Measurements from ENCODE around the gene TNNC1. TPM values are rescaled to one million over a fixed set of nuclear protein-coding genes. Genes with fewer than 3 reads are reported as not detected.

The TNNC1 gene
- total and polyA plus RNA-seq, 2 of the 13 experiments (the other 11 are each of a cell fraction or from before 2014, with no cell fraction given) = 11.8 to 36.4 TPM

DNA sequence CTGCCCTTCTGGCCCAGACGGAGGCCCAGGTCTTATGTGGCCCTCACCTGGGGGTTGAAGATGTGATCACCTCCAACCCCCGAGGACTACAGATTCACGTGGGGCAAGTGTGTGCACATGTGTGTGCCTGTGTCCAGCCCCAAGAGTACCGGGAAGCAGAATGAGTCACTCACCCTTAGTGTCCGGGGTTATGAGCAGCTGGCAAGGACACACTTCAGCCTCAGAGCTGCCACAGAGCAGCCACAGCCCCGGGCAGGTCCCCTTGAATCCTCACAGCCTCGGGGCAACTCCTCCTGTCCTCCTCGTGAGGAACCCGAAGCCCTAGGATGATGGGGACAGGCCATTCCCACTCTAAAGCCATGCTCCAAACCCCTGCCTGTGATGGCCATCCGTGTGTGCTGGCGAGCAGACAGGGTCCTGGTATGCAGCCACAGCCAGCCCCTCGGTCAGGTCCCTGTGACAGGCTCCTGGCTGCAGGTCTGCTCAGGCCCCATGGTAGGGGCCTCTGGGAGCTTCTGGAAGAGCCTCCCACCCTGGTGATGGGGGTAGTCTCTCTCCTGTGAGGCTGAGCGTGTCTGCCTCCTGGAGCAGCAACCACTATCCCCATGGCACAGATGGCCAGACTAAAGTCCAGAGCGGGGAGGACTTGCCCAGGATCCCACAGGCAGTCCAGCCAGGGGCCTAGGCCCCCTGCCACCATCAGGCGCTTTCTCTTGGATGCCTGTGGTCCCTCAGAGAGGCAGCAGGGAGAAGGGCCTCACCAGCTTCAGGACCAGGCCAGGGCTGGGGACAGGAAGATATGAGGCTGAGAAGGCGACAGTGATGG, 42.1 kb upstream of the TNNC1 start:
- POLR2A ChIA-PET = interaction anchor here (0.9 to 1.5 kb wide), 2 partner anchors 36 to 210 kb away, joined by 3 to 5 read pairs; partner anchors contain the start of genes GLT8D1 and SPCS1
- Histone ChIP-seq H2AFZ (ENCODE audit: low read length) (no peak overlapping the region), H3K9ac (ENCODE audit: insufficient read depth, low read depth, low read length) (peak overlapping the region; percentile 44; the same call in 1 of the 2 replicates), H3K79me2 (ENCODE audit: insufficient read depth, low read length) (no peaks in the 10 kb centered on the region), H3K27ac (ENCODE audit: extremely low read length, insufficient read depth, low read length) (no peak overlapping the region), H4K20me1 (ENCODE audit: insufficient read depth, low read length) (no peaks in the 10 kb centered on the region), H3K4me3 (replicated peaks in 1 of 3; ENCODE audit: insufficient read depth in 1 of 3, low read depth in 2 of 3, low read length in 3 of 3) (peak overlapping the region in 1 of 3 experiments; percentile 56; a peak in 3 of 6 replicates), H3K36me3 (replicated peaks in 1 of 2; ENCODE audit: control insufficient read depth in 1 of 2, insufficient read depth in 2 of 2, low read length in 2 of 2) (peaks cover 3 to 11% of the 10 kb centered on the region in 2 experiments; a peak in 4 of 5 replicates), H3K4me2 (ENCODE audit: low read depth, low read length) (peak overlapping the region; percentile 77), H3K9me3 (ENCODE audit: low read length) (no peaks in the 10 kb centered on the region), H3K4me1 (ENCODE audit: insufficient read depth, low read length) (peaks cover 23% of the 10 kb centered on the region), H3K27me3 (ENCODE audit: control insufficient read depth in 1 of 2, insufficient read depth in 2 of 2, low read length in 2 of 2) (peaks cover 9 to 31% of the 10 kb centered on the region in 2 experiments; a peak in 4 of 5 replicates)
- intact Hi-C loops (cut with micrococcal nuclease; ENCODE audit: unreplicated experiment) (no loop called here), in situ Hi-C loops (cut with HindIII; ENCODE audit: extremely low pct_ligation_motif_present, low pct_unique_long_range_greater_than_20kb) (no loop called here)
- FAIRE-seq (no peak), DNase-seq (ENCODE audit: low spot score) (peak; percentile 30), ATAC-seq (peak; percentile 64)
- 25% methylated on average over 3 of the region's 16 CpGs for WGBS (ENCODE audit: low lambda C conversion rate)
- CTCF ChIA-PET (ENCODE audit: low intra/inter-chr PET ratio, low total read pairs) = no interaction called here
- no TSS peak for BruUV-seq (replicated peaks)
- TF ChIP-seq POLR2AphosphoS5 (IDR thresholded peaks at IDR 0.05; ENCODE audit: low read depth, low read length) = no peak
- TF ChIP-seq, protein P1, sequence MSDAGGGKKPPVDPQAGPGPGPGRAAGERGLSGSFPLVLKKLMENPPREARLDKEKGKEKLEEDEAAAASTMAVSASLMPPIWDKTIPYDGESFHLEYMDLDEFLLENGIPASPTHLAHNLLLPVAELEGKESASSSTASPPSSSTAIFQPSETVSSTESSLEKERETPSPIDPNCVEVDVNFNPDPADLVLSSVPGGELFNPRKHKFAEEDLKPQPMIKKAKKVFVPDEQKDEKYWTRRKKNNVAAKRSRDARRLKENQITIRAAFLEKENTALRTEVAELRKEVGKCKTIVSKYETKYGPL (CRISPR knock-in tag; IDR thresholded peaks at IDR 0.05) = no peak
- TF ChIP-seq, protein P2, sequence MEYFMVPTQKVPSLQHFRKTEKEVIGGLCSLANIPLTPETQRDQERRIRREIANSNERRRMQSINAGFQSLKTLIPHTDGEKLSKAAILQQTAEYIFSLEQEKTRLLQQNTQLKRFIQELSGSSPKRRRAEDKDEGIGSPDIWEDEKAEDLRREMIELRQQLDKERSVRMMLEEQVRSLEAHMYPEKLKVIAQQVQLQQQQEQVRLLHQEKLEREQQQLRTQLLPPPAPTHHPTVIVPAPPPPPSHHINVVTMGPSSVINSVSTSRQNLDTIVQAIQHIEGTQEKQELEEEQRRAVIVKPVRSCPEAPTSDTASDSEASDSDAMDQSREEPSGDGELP (IDR thresholded peaks at IDR 0.05; ENCODE audit: borderline replicate concordance, low read depth) = peak; percentile 27; the same call in 1 of the 2 replicates
- TF ChIP-seq, protein P3, sequence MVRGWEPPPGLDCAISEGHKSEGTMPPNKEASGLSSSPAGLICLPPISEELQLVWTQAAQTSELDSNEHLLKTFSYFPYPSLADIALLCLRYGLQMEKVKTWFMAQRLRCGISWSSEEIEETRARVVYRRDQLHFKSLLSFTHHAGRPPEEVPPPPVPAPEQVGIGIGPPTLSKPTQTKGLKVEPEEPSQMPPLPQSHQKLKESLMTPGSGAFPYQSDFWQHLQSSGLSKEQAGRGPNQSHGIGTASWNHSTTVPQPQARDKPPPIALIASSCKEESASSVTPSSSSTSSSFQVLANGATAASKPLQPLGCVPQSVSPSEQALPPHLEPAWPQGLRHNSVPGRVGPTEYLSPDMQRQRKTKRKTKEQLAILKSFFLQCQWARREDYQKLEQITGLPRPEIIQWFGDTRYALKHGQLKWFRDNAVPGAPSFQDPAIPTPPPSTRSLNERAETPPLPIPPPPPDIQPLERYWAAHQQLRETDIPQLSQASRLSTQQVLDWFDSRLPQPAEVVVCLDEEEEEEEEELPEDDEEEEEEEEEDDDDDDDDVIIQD (CRISPR knock-in tag; IDR thresholded peaks at IDR 0.05; ENCODE audit: low read depth) = no peak
- TF ChIP-seq NAIF1 (CRISPR knock-in tag; IDR thresholded peaks at IDR 0.05; ENCODE audit: borderline replicate concordance) = no peak
- peak; percentile 7; the same call in 1 of the 2 replicates for TF ChIP-seq GATAD2A (CRISPR knock-in tag; IDR thresholded peaks at IDR 0.05)
- no peak for TF ChIP-seq ZNF674 (CRISPR knock-in tag; IDR thresholded peaks at IDR 0.05; ENCODE audit: low read depth)
- TF ChIP-seq TARDBP (CRISPR knock-in tag; IDR thresholded peaks at IDR 0.05) = no peak
- TF ChIP-seq ZNF570 (CRISPR knock-in tag; IDR thresholded peaks at IDR 0.05; ENCODE audit: borderline replicate concordance) = no peak
- 0 out of 2 replicates have a peak, but pooled peaks have one; percentile 49 for TF ChIP-seq ZNF7 (CRISPR knock-in tag; IDR thresholded peaks at IDR 0.05)
- TF ChIP-seq, protein P4, sequence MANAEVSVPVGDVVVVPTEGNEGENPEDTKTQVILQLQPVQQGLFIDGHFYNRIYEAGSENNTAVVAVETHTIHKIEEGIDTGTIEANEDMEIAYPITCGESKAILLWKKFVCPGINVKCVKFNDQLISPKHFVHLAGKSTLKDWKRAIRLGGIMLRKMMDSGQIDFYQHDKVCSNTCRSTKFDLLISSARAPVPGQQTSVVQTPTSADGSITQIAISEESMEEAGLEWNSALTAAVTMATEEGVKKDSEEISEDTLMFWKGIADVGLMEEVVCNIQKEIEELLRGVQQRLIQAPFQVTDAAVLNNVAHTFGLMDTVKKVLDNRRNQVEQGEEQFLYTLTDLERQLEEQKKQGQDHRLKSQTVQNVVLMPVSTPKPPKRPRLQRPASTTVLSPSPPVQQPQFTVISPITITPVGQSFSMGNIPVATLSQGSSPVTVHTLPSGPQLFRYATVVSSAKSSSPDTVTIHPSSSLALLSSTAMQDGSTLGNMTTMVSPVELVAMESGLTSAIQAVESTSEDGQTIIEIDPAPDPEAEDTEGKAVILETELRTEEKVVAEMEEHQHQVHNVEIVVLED (CRISPR knock-in tag; IDR thresholded peaks at IDR 0.05; ENCODE audit: borderline replicate concordance) = no peak
- TF ChIP-seq, protein P5, sequence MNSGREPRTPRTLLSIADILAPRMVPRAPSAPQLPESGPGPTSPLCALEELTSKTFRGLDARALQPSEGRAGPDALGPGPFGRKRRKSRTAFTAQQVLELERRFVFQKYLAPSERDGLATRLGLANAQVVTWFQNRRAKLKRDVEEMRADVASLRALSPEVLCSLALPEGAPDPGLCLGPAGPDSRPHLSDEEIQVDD (CRISPR knock-in tag; IDR thresholded peaks at IDR 0.05; ENCODE audit: borderline replicate concordance) = no peak
- TF ChIP-seq ZNF678 (CRISPR knock-in tag; IDR thresholded peaks at IDR 0.05) = no peak
- TF ChIP-seq FOSL2 (CRISPR knock-in tag; IDR thresholded peaks at IDR 0.05) = peak; percentile 95
- no peak for TF ChIP-seq THAP11 (CRISPR knock-in tag; IDR thresholded peaks at IDR 0.05)
- no peak for TF ChIP-seq FIP1L1 (IDR thresholded peaks at IDR 0.05; ENCODE audit: borderline replicate concordance, insufficient read depth, low read depth, low read length)
- no peak for TF ChIP-seq ZNF441 (CRISPR knock-in tag; IDR thresholded peaks at IDR 0.05; ENCODE audit: borderline replicate concordance)
- TF ChIP-seq PHF5A (CRISPR knock-in tag; IDR thresholded peaks at IDR 0.05; ENCODE audit: low read depth, unreplicated experiment) = no peak
- no peak for TF ChIP-seq ZNF232 (CRISPR knock-in tag; IDR thresholded peaks at IDR 0.05; ENCODE audit: borderline replicate concordance)

All from HepG2 (cell line).